Articular chondrocyte of knee joint (primary cell): Measurements from ENCODE around the gene RNF133. TPM values are rescaled to one million over a fixed set of nuclear protein-coding genes. Genes with fewer than 3 reads are reported as not detected.

Experiments used
- small RNA-seq: library from RNA; depleted of rRNA; stranded (forward); fragments of <200 nt; gene quantifications from one replicate; pipeline ENCODE3, GENCODE V24; 2012
- total RNA-seq: library from RNA; depleted of rRNA; stranded (reverse); fragments of >200 nt; gene quantifications from 2 replicates; pipeline ENCODE4 v1.2.3, GENCODE V29; 2012

RNF133 gene
- 1.0 and 1.3 TPM in 2 replicates for total RNA-seq

DNA sequence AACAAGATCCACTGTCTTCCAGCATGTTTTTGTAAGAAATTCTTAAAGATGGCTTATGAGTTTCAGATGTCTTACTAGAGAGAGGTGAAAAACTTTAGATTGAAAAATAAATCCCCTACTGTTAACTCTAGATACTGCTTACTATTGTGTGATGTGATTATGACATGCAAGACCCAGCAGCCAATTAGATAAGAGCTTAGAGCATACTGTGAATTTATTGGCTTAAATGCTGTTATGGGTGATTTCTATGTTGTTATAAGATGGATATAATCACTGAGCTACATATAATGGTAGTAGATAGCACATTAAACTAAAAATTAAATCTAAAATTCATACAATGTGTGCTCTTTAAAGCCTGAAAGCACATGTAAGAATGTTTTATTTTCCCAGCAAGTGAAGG lies at the start of gene RNF133:
RNF133 (minus strand) TSS at position 101 of the 400 bp plus-strand sequence. CDS start 199 bp downstream, outside the sequence.

GRCh38 chr7:122702872-122703510 lies 4.1 kb upstream of the RNF133 start, which contains the start of gene RNF148:
TSS of gene RNF148 (minus strand) at chr7:122702922. CDS start at chr7:122702750, 172 bp downstream.

Small RNA genes lying within 50 kb of the gene (small RNA-seq; reads per million reads assigned to genes)
- gene AC006463.1, result not detected

Other genes starting within 250 kb of the RNF133 start
- gene RNF148, start 3.8 kb upstream of the RNF133 start, total RNA-seq, result 0.65 and 0.78 TPM in 2 replicates
- 27.3 and 27.6 TPM in 2 replicates for gene CADPS2, start 187.3 kb upstream of the RNF133 start, total RNA-seq